IMR-90 (cell line): ENCODE measurements around the gene MRPS5. TPM values are rescaled to one million over a fixed set of nuclear protein-coding genes. Genes with fewer than 3 reads are reported as not detected.

Experiments used
- ATAC-seq: fragments of 200-7000 bp; cut with Tn5 transposase; 2 replicates; pipeline ENCODE4 v1.9.1; 2020; ENCODE audit warnings: low read depth, mild to moderate bottlenecking, moderate library complexity
- BruUV-seq: library from RNA; stranded (reverse); fragments of 400-500 nt; replicated peaks from 2 replicates; lab custom pipeline; 2021; lab: Mats Ljungman, UMichigan
- CTCF ChIA-PET: fragments of 300-600 bp; formaldehyde crosslinking; extraction: SDS; loops from one replicate; lab custom pipeline; 2021; ENCODE audit warnings: antibody characterized with exemption; lab: Yijun Ruan, JAX
- POLR2A ChIA-PET: fragments of 300-600 bp; sonication (Branson Sonifier 250); formaldehyde crosslinking; loops from one replicate; lab custom pipeline; 2022; ENCODE audit warnings: antibody characterized with exemption; ENCODE audit not compliant: unreplicated experiment; lab: Charles Lee
- DNase-seq: peaks from one replicate; pipeline ENCODE4 v3.0.0; 2013
- H2AFZ ChIP-seq: replicated peaks from 2 replicates; pipeline ENCODE3; 2013; ENCODE audit warnings: low read length, mild to moderate bottlenecking; ENCODE audit not compliant: poor library complexity
- H2AK5ac ChIP-seq: 2 replicates; pipeline ENCODE4 v1.6.1; 2013; ENCODE audit warnings: low read depth, low read length, inconsistent platforms
- H2AK9ac ChIP-seq: replicated peaks from 2 replicates; pipeline ENCODE3; 2013; ENCODE audit warnings: mild to moderate bottlenecking, low read depth, low read length, moderate library complexity; ENCODE audit not compliant: poor library complexity
- H2BK120ac ChIP-seq: 2 replicates; pipeline ENCODE4 v1.6.1; 2013; ENCODE audit warnings: low read depth, low read length, inconsistent platforms
- H2BK15ac ChIP-seq: 3 replicates; pipeline ENCODE4 v1.6.1; 2013; ENCODE audit warnings: low read depth, low read length, inconsistent platforms
- H2BK20ac ChIP-seq: 2 replicates; pipeline ENCODE4 v1.6.1; 2013; ENCODE audit warnings: low read depth, mild to moderate bottlenecking, inconsistent platforms, low read length, moderate library complexity
- H2BK5ac ChIP-seq: 2 replicates; pipeline ENCODE4 v1.6.1; 2013; ENCODE audit warnings: mild to moderate bottlenecking, low read depth, low read length, inconsistent platforms; ENCODE audit not compliant: poor library complexity, severe bottlenecking
- H3K14ac ChIP-seq: replicated peaks from 2 replicates; pipeline ENCODE4 v1.6.1; 2013; ENCODE audit warnings: low read depth, low read length, inconsistent platforms
- H3K18ac ChIP-seq: 2 replicates; pipeline ENCODE4 v1.6.1; 2013; ENCODE audit warnings: low read depth, low read length, control low read depth
- H3K23ac ChIP-seq: 2 replicates; pipeline ENCODE4 v1.6.1; 2013; ENCODE audit warnings: low read depth, low read length, inconsistent platforms
- H3K27ac ChIP-seq: 2 replicates; pipeline ENCODE4 v1.5.1; 2013; ENCODE audit warnings: mild to moderate bottlenecking, control low read depth, low read length; ENCODE audit not compliant: insufficient read depth
- H3K27me3 ChIP-seq: 2 replicates; pipeline ENCODE4 v1.6.1; 2013; ENCODE audit warnings: low read length; ENCODE audit not compliant: control insufficient read depth, insufficient read depth
- H3K36me3 ChIP-seq: 2 replicates; pipeline ENCODE4 v1.6.1; 2013; ENCODE audit warnings: low read length, mixed read lengths; ENCODE audit not compliant: control insufficient read depth, insufficient read depth
- H3K4ac ChIP-seq: 2 replicates; pipeline ENCODE4 v1.6.1; 2013; ENCODE audit warnings: low read depth, low read length, inconsistent platforms
- H3K4me1 ChIP-seq: 2 replicates; pipeline ENCODE4 v1.6.1; 2013; ENCODE audit warnings: low read length, mixed read lengths; ENCODE audit not compliant: control insufficient read depth, insufficient read depth
- H3K4me2 ChIP-seq: 2 replicates; pipeline ENCODE4 v1.6.1; 2013; ENCODE audit warnings: low read depth, mild to moderate bottlenecking, control low read depth, low read length, moderate library complexity
- H3K4me3 ChIP-seq: 2 replicates; pipeline ENCODE4 v1.5.1; 2013; ENCODE audit warnings: low read depth, mild to moderate bottlenecking, control low read depth, low read length, moderate library complexity; ENCODE audit not compliant: insufficient read depth
- H3K56ac ChIP-seq: 2 replicates; pipeline ENCODE4 v1.6.1; 2013; ENCODE audit warnings: low read length, inconsistent platforms; ENCODE audit not compliant: insufficient read depth; ENCODE audit errors: extremely low read depth
- H3K79me1 ChIP-seq, 2 experiments: 2 replicates each; pipeline ENCODE4 v1.6.1; 2013; ENCODE audit warnings: low read length in 2 of 2, inconsistent platforms in 1 of 2, low read depth in 1 of 2
- H3K9ac ChIP-seq: 2 replicates; pipeline ENCODE4 v1.6.1; 2013; ENCODE audit warnings: low read depth, low read length, control low read depth
- H3K9me1 ChIP-seq: 2 replicates; pipeline ENCODE4 v1.6.1; 2013; ENCODE audit warnings: low read length, inconsistent platforms; ENCODE audit not compliant: insufficient read depth
- H3K9me3 ChIP-seq: 2 replicates; pipeline ENCODE4 v1.6.1; 2013; ENCODE audit warnings: low read length; ENCODE audit not compliant: control insufficient read depth, insufficient read depth
- H4K20me1 ChIP-seq: 2 replicates; pipeline ENCODE4 v1.6.1; 2013; ENCODE audit warnings: low read length, inconsistent platforms; ENCODE audit not compliant: insufficient read depth
- H4K5ac ChIP-seq: 2 replicates; pipeline ENCODE4 v1.6.1; 2013; ENCODE audit warnings: mild to moderate bottlenecking, low read depth, low read length, control low read depth
- H4K8ac ChIP-seq, 2 experiments: 2 replicates each; pipeline ENCODE4 v1.6.1; 2013; ENCODE audit warnings: low read depth in 2 of 2, low read length in 2 of 2, control low read depth in 1 of 2, inconsistent platforms in 1 of 2
- H4K91ac ChIP-seq: 2 replicates; pipeline ENCODE4 v1.6.1; 2013; ENCODE audit warnings: low read depth, low read length, inconsistent platforms; ENCODE audit not compliant: insufficient read depth
- BHLHE40 ChIP-seq: fragments of 150-350 bp; IDR thresholded peaks from 2 replicates; pipeline ENCODE4 v1.6.1; 2016; ENCODE audit warnings: mild to moderate bottlenecking, low read depth, low read length
- CEBPB ChIP-seq: IDR thresholded peaks from 2 replicates; pipeline ENCODE4 v1.6.1; 2012; ENCODE audit warnings: low read depth, low read length, improper control_type of control experiment
- CHD1 ChIP-seq: IDR thresholded peaks from 2 replicates; pipeline ENCODE4 v1.6.1; 2012; ENCODE audit warnings: low read depth, low read length, improper control_type of control experiment
- ELK1 ChIP-seq: fragments of 150-350 bp; IDR thresholded peaks from 2 replicates; pipeline ENCODE4 v1.6.1; 2016; ENCODE audit warnings: low read depth, mild to moderate bottlenecking, low read length, moderate library complexity, borderline replicate concordance
- MAFK ChIP-seq: IDR thresholded peaks from 2 replicates; pipeline ENCODE4 v1.6.1; 2012; ENCODE audit warnings: low read depth, low read length, improper control_type of control experiment
- MAZ ChIP-seq: IDR thresholded peaks from 2 replicates; pipeline ENCODE4 v1.6.1; 2012; ENCODE audit warnings: low read depth, mild to moderate bottlenecking, low read length, improper control_type of control experiment, moderate library complexity, borderline replicate concordance
- MXI1 ChIP-seq: IDR thresholded peaks from 2 replicates; pipeline ENCODE4 v1.6.1; 2012; ENCODE audit warnings: low read depth, mild to moderate bottlenecking, low read length, moderate library complexity, borderline replicate concordance
- NFE2L2 ChIP-seq: fragments of 150-350 bp; IDR thresholded peaks from 2 replicates; pipeline ENCODE4 v1.6.1; 2016; ENCODE audit warnings: low read depth, mild to moderate bottlenecking, low read length
- POLR2A ChIP-seq: IDR thresholded peaks from 2 replicates; pipeline ENCODE4 v1.6.1; 2012; ENCODE audit warnings: mild to moderate bottlenecking, low read depth, low read length
- RAD21 ChIP-seq: IDR thresholded peaks from 2 replicates; pipeline ENCODE4 v1.6.1; 2012; ENCODE audit warnings: low read length, improper control_type of control experiment
- RCOR1 ChIP-seq: IDR thresholded peaks from 2 replicates; pipeline ENCODE4 v1.6.1; 2012; ENCODE audit warnings: mild to moderate bottlenecking, low read length, improper control_type of control experiment; ENCODE audit not compliant: insufficient replicate concordance
- RFX5 ChIP-seq: IDR thresholded peaks from 2 replicates; pipeline ENCODE4 v1.8.0; 2012; ENCODE audit warnings: low read depth, mild to moderate bottlenecking, low read length, moderate library complexity
- SMC3 ChIP-seq: fragments of 150-350 bp; IDR thresholded peaks from 2 replicates; pipeline ENCODE4 v1.6.1; 2016; ENCODE audit warnings: low read depth, mild to moderate bottlenecking, antibody characterized with exemption, low read length, moderate library complexity
- USF2 ChIP-seq: fragments of 150-350 bp; IDR thresholded peaks from 2 replicates; pipeline ENCODE4 v1.6.1; 2017; ENCODE audit warnings: mild to moderate bottlenecking, antibody characterized with exemption, low read length, low read depth
- WGBS, 2 experiments: methylation state at CpG; one replicate each; pipeline versions ENCODE4 v1.1.5 to v1.1.7; 2013; ENCODE audit warnings: missing lambda C conversion rate in 2 of 2; ENCODE audit not compliant: insufficient read length in 1 of 2; ENCODE audit errors: extremely low coverage in 2 of 2; 5-methylcytosine and 5-hydroxymethylcytosine counted together
- dilution Hi-C: fragments of 300-500 bp; cut with HindIII; formaldehyde crosslinking; loops from one replicate; pipeline ENCODE4 v1.14.3; 2018; ENCODE audit warnings: low sequenced_read_pairs; ENCODE audit not compliant: unreplicated experiment
- in situ Hi-C: fragments of 300-500 bp; cut with MboI; formaldehyde crosslinking; loops from 3 replicates; pipeline ENCODE4 v1.14.3; 2019; ENCODE audit warnings: low sequenced_read_pairs, inconsistent platforms, mixed read lengths
- intact Hi-C: fragments of 100-400 bp; cut with micrococcal nuclease; formaldehyde crosslinking; loops from 2 replicates; pipeline ENCODE4 v1.10.0; 2022
- polyA plus RNA-seq, 3 experiments: library from polyadenylated mRNA; depleted of rRNA; stranded (reverse); fragments of >200 nt; gene quantifications; 2 replicates each; pipeline ENCODE4 v1.2.3, GENCODE V29; 2012; ENCODE audit warnings: low replicate concordance in 1 of 3
- total RNA-seq: library from RNA; depleted of rRNA; stranded (reverse); fragments of >200 nt; gene quantifications from 2 replicates; pipeline ENCODE4 v1.2.3, GENCODE V29; 2012

The MRPS5 gene
- total and polyA plus RNA-seq, 2 of the 4 experiments (the other 2 are of a cell fraction), result 27.6 to 44.1 TPM

GRCh38 chr2:95165030-95165370 lies 43.4 kb upstream of the MRPS5 start:
- BruUV-seq, result TSS peak; percentile 90
- ChIA-PET CTCF (no interaction called here), POLR2A (no interaction called here)
- no peak for TF ChIP-seq NFE2L2
- TF ChIP-seq RAD21, result no peak
- no peak for TF ChIP-seq MXI1
- no peak for TF ChIP-seq CEBPB
- no peak for TF ChIP-seq RCOR1
- TF ChIP-seq MAFK, result no peak
- no peak for TF ChIP-seq ELK1
- no peak for TF ChIP-seq SMC3
- TF ChIP-seq BHLHE40, result no peak
- TF ChIP-seq RFX5, result no peak
- TF ChIP-seq USF2, result no peak
- TF ChIP-seq POLR2A, result no peak
- no peak for TF ChIP-seq MAZ
- no peak for TF ChIP-seq CHD1
- peak overlapping the region; percentile 91 for H3K4me2 ChIP-seq
- peaks cover 19 to 24% of the 10 kb centered on the region in 2 experiments for H3K79me1 ChIP-seq
- H3K4me1 ChIP-seq, result no peaks in the 10 kb centered on the region
- no peaks in the 10 kb centered on the region for H4K20me1 ChIP-seq
- no peaks in the 10 kb centered on the region for H3K9me1 ChIP-seq
- no peaks in the 10 kb centered on the region for H3K9me3 ChIP-seq
- ATAC-seq (no peak), DNase-seq (no peak)
- peak overlapping the region; percentile 77 for H3K4me3 ChIP-seq
- peak overlapping the region; percentile 99 for H2BK5ac ChIP-seq
- H4K5ac ChIP-seq, result peak overlapping the region; percentile 98
- 0 out of 2 replicates have a peak overlapping the region, but pooled peaks have one; percentile 2 for H2AK5ac ChIP-seq
- dilution Hi-C loops, result no loop called here
- H2BK20ac ChIP-seq, result no peak overlapping the region
- no peaks in the 10 kb centered on the region for H3K27me3 ChIP-seq
- H2AFZ ChIP-seq, result peak overlapping the region; percentile 100
- peak overlapping the region; percentile 95 for H3K9ac ChIP-seq
- peak overlapping the region; percentile 54 for H3K18ac ChIP-seq
- peak overlapping the region; percentile 95 to 100 for H4K8ac ChIP-seq
- H3K27ac ChIP-seq, result peak overlapping the region; percentile 97
- H2BK120ac ChIP-seq, result peak overlapping the region; percentile 97
- intact Hi-C loops, result loop anchor here (5.0 kb wide), 2 partner anchors 42 to 43 kb away; partner anchors contain the start of genes MRPS5 and ZNF892
- H3K56ac ChIP-seq, result peak overlapping the region; percentile 97
- peak overlapping the region; percentile 99 for H3K14ac ChIP-seq
- H3K4ac ChIP-seq, result peak overlapping the region; percentile 99
- 0% methylated on average over 4 of the region's 9 CpGs; no CpG with 5 or more reads in 1 of the 2 experiments for WGBS, 2 experiments
- no peak overlapping the region; the same call in 2 of the 3 replicates for H2BK15ac ChIP-seq
- H3K23ac ChIP-seq, result peak overlapping the region; percentile 99
- H4K91ac ChIP-seq, result peak overlapping the region; percentile 99
- in situ Hi-C loops, result no loop called here
- peak overlapping the region; percentile 91 for H2AK9ac ChIP-seq
- no peaks in the 10 kb centered on the region for H3K36me3 ChIP-seq
